Uterus (tissue), 2 donors: ENCODE results near the gene DNAJC2.
"Not testable (repeated sequence)": the region's sequence is repeated elsewhere in the genome, so short reads cannot be mapped to it uniquely, and the experiment has no call there.

ENCODE experiments used
- POLR2A ChIP-seq, 2 donors: fragments of 450-650 bp; IDR thresholded peaks; one replicate each; pipeline ENCODE4 v1.6.1; 2016; ENCODE audit warnings: antibody characterized with exemption in 2 of 2, mild to moderate bottlenecking in 1 of 2, moderate library complexity in 1 of 2
- TF ChIP-seq, protein P1 (sequence below), 4 experiments: fragments of 200-600 bp in 2 of 4; fragments of 450-650 bp in 2 of 4; sonication (generic) in 2 of 4; IDR thresholded peaks; one replicate each; pipeline ENCODE4 v1.5.1; 2016 to 2019; ENCODE audit warnings: antibody characterized with exemption in 4 of 4, mild to moderate bottlenecking in 2 of 4, moderate library complexity in 1 of 4

DNA sequence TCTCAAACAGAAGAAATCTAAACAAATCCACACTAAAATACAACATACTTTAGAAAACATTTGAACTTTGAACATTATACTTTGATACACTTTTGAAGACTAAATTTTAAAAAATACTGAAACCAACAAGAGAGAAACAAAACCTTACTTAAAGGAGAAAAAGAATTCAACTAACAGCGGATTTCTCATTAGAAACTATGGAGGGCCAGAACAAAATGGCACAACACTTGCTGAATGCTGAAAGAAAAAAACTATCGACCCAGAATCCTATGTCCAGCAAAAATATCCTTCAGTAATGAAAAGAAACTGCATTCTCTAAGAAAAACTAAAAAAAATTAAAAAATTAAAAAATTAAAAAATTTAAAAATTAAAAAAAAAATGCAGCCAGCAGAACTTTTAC, 80.5 kb downstream of the DNAJC2 start:
- TF ChIP-seq, protein P1, sequence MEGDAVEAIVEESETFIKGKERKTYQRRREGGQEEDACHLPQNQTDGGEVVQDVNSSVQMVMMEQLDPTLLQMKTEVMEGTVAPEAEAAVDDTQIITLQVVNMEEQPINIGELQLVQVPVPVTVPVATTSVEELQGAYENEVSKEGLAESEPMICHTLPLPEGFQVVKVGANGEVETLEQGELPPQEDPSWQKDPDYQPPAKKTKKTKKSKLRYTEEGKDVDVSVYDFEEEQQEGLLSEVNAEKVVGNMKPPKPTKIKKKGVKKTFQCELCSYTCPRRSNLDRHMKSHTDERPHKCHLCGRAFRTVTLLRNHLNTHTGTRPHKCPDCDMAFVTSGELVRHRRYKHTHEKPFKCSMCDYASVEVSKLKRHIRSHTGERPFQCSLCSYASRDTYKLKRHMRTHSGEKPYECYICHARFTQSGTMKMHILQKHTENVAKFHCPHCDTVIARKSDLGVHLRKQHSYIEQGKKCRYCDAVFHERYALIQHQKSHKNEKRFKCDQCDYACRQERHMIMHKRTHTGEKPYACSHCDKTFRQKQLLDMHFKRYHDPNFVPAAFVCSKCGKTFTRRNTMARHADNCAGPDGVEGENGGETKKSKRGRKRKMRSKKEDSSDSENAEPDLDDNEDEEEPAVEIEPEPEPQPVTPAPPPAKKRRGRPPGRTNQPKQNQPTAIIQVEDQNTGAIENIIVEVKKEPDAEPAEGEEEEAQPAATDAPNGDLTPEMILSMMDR (IDR thresholded peaks at IDR 0.05), result not testable (repeated sequence)
- TF ChIP-seq POLR2A (IDR thresholded peaks at IDR 0.05), result not testable (repeated sequence)
